Measurements from ENCODE around the gene SMIM24.

Gene SMIM24

GRCh38 chr19:3465552-3465951 is 14.8 kb downstream of the SMIM24 start:
- no peak for DNase-seq
- TF ChIP-seq POLR2A (IDR thresholded peaks at IDR 0.05; ENCODE audit: low read length): no peak
- no peak for TF ChIP-seq GATA1 (IDR thresholded peaks at IDR 0.05; ENCODE audit: low read depth, low read length)

DNA sequence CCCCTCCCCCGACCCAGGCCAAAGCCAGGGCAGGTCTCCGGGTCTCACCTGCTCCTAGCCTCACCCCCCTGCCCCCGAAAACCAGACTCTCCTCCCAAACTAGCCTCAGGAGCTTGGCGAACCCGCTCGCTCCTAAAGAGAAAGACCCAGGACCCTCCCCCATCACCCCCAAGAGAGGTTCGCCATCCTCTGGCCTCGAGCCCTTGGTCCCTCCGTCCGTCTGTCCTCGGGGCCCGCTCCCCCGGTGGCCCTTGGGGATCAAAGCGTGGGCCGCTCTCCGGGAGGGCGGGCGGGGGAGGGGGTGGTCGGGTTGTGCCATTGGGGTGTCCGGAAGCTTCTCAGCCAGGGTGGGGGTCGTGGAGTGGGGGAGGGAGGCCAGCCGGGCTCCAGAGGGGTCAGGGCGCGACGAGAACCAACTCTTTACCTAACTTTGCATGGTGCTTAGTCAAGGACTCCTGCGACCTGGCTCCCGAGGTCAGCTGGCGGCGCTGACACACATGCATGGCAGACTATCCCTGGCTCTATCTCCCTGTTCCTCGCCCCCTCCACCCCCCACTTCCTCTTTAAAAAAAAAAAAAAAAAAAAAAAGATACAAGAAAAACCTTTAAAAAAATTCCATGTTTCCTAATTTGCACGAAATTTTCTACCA is 15.6 kb downstream of the SMIM24 start:
- TF ChIP-seq GATA1 (IDR thresholded peaks at IDR 0.05; ENCODE audit: low read depth, low read length) (no peak), POLR2A (IDR thresholded peaks at IDR 0.05; ENCODE audit: low read length) (no peak)
- DNase-seq: no peak

GRCh38 chr19:3463714-3464586 is 16.4 kb downstream of the SMIM24 start:
- TF ChIP-seq POLR2A (IDR thresholded peaks at IDR 0.05; ENCODE audit: low read length): no peak
- no peak for TF ChIP-seq GATA1 (IDR thresholded peaks at IDR 0.05; ENCODE audit: low read depth, low read length)
- DNase-seq: no peak

- TF ChIP-seq GATA1 (IDR thresholded peaks at IDR 0.05; ENCODE audit: low read depth, low read length) (no peak), POLR2A (IDR thresholded peaks at IDR 0.05; ENCODE audit: low read length) (no peak)
- DNase-seq: no peak
Measured at GRCh38 chr19:3462991-3463713, 17.2 kb downstream of the SMIM24 start.

DNA sequence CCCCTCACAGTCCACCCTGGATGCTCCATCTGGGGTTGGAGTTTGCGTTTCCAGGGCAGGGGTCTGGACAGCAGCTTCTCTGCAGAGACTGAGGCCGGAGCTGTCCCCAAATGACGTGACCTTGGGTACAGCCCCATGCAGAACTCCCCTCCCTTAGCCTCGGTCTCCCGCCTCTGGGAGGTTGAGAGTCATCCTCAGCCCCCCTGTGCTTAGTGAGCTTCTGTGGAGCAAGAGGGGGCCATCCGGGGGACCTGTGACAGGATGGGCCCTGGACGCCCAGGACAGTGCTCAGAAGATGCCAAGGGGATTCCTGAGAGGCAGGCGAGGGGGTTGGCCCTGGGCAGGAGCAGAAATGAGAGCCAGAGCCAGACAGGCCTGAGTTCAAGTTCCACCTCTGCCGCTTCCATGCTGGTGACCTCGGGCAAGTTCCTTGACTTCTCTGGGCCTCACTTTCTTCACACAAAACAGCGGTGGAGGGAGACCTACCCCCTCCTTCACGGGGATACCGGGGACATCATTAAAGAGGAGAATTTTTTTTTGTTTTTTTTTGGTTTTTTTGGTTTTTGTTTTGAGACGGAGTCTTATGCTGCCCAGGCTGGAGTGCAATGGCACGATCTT is 20.3 kb downstream of the SMIM24 start:
- DNase-seq: no peak
- TF ChIP-seq POLR2A (IDR thresholded peaks at IDR 0.05; ENCODE audit: low read length) (no peak), GATA1 (IDR thresholded peaks at IDR 0.05; ENCODE audit: low read depth, low read length) (no peak)

DNA sequence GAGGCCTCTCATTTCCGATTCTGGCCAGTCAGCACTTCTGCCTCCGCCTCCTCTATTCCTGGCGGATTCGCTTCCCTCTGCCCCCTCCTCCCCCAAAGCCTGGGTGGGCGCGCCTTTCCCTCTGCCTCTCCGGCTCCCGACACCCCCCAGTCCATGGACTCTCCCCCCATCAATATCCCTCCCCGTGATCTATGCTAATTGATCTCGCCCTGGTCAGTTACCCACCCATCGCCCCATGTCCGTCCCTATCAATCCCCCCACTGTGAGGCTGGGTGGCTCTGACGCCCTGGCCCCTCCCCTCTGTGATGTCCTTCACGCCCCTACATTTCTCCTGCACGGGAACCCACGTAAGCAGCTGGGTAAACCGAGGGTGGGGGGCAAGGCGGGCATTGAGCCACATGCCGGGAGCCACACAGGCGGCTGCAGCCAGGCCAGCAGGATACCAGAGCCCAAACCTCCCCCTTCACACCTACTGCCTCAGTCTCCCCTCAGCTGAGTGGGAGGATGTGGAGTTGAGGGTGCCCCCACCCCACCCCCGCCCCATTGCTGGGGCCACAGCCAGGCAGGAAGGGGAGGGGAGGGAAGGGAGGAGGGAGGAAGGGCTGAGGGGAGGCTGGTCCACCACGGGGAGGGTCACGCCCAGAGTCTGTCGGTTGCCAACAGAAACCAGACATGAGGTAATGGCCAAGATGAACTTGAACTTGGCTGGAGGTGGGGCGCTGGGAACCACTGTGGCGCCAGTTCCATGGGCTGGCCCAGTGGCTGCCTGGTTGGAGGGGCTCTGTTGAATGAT is 21.0 kb downstream of the SMIM24 start:
- no peak for TF ChIP-seq GATA1 (IDR thresholded peaks at IDR 0.05; ENCODE audit: low read depth, low read length)
- DNase-seq: peak; percentile 58 to 64

DNA sequence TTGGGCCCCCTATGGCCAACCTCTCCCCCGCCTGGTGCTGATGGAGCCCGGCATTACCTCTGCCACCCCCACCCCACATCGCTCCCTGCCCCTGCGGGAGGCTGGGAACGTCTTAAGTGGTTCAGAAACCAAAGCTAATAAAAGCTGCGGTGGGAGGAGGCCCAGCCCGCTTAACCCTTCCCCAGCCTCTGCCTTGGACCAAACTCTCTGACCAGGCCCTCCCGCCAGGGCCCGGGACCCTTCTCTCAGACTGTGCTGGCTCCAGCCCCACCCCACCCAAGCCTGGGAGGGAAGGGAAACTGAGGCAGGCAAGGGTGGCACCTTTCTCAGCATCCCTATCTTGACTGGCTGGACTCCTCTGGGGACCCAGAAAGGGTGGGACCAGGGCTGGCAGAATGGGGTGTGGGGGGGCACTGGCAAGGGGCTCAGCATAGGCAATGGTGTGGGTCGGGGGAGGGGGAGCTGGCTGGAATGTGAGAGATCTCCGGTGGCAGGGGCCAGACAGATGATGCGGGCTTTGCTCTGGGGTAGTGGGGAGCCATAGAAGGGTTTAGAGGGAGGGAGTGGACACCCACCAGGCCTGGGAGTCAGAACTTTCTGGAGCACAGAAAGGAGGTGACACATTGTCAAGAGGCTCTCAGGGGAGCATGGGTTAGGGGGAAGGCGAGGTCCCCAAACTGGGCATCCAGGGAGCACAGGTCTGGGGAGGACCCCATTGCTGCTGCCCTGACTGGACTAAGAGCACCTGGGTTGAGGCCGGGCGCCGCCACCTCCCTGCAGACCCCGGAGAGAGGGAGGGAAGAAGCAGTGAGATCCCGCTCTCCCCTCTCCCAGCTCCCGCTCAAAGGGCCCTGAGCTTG is 21.9 kb downstream of the SMIM24 start:
- TF ChIP-seq GATA1 (IDR thresholded peaks at IDR 0.05; ENCODE audit: low read depth, low read length) (no peak), POLR2A (IDR thresholded peaks at IDR 0.05; ENCODE audit: low read length) (no peak)
- no peak for DNase-seq

DNA sequence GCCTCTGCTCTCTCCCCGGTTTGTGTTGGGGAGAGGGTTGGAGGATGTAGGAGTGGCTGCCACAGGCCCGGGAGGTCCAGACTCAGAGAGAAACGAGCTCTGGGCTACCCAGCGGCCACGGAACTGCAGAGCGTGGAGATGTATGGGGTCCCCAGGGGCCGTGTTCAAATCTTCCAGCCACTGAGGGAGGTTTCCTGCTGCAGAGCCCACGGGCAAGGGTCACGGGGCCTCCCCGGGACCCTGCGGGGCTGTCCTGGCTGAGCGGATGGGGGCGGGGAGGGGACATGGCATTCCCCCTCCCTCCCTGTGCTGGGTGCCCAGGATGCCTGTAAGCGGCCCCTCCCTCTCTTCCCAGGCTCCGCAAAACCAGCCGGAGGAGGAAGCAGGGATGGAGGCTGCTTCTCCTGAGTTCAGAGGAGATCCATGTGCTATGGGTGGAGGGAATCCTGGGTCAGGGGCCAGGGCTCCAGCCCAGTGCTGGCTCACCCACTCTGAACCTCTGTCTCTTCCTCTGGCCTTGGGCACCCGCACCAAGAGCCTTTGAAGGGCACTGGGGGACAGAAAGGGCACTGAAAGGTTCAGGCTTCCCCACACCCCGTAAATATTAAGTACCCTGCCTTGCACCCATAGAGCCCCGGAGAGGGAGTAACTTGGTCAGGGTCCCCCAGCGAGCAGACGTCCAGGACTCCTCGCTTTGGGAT is 22.6 kb downstream of the SMIM24 start:
- TF ChIP-seq POLR2A (IDR thresholded peaks at IDR 0.05; ENCODE audit: low read length) (no peak), GATA1 (IDR thresholded peaks at IDR 0.05; ENCODE audit: low read depth, low read length) (no peak)
- DNase-seq: no peak

- TF ChIP-seq POLR2A (IDR thresholded peaks at IDR 0.05; ENCODE audit: low read length) (no peak), GATA1 (IDR thresholded peaks at IDR 0.05; ENCODE audit: low read depth, low read length) (no peak)
- no peak for DNase-seq
Measured at GRCh38 chr19:3456925-3457527, 23.3 kb downstream of the SMIM24 start.

DNA sequence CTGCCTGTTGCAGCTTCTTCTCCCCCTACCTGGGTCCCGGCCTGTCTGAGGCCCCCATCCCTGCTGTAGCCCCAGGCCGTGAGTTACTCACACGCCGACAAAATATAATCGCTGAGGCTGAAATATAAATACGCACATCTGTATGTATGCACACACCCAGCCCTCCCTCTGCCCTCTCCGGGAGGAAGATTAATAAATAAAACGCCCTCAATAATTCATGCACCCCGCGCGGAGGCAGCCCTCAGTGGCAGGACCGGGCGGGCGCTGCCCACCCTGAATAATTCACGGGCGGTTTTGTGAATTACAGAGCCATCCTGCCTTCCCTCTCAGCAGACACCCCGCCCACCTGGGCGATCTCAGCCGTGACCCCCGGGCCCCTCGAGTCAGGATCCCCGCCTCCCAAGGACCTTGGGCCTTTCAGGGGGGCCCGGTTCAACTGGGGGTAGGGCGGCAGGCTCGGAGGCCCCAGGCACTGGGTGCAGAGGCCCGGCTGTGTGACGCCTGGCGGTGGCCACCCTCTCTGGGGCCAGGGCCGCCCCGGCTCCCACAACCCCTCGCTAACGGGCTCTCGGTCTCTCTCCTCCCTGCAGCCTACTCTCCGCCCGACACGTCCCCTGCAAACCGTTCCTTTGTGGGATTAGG is 24.2 kb downstream of the SMIM24 start:
- no peak for DNase-seq
- no peak for TF ChIP-seq POLR2A (IDR thresholded peaks at IDR 0.05; ENCODE audit: low read length)
- TF ChIP-seq GATA1 (IDR thresholded peaks at IDR 0.05; ENCODE audit: low read depth, low read length): no peak

DNA sequence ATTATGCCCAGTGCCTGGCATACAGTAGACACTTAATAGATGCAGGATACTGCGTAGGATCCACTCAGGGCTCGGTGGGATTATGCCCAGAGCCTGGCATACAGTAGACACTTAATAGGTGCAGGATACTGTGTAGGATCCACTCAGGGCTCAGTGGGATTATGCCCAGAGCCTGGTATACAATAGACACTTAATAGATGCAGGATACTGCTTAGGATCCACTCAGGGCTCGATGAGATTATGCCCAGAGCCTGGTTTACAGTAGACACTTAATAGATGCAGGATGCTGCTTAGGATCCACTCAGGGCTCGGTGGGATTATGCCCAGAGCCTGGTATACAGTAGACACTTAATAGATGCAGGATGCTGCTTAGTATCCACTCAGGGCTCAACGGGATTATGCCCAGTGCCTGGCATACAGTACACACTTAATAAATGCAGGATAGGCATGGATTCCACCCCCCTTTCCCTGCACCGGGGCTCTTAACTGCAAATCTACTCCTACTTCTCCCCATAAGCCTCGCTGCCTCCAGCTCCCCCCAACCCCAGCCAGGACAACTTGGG is 24.9 kb downstream of the SMIM24 start:
- no peak for DNase-seq
- TF ChIP-seq GATA1 (IDR thresholded peaks at IDR 0.05; ENCODE audit: low read depth, low read length) (no peak), POLR2A (IDR thresholded peaks at IDR 0.05; ENCODE audit: low read length) (no peak)

Data from erythroblast (primary cell).